Embryonic facial prominence (tissue), 1 donor: ENCODE results near the gene FST.

Experiments
- DNase-seq: peaks from one replicate; pipeline ENCODE4 v3.0.0-alpha.2; 2016; ENCODE audit errors: extremely low spot score

The FST gene

GRCh38 chr5:53480416-53481158 lies at the start of gene FST:
FST (plus strand) TSS chr5:53480629; CDS start chr5:53480792, 163 bp downstream.
- no peak for DNase-seq

- no peak for DNase-seq
Measured at GRCh38 chr5:53431665-53432064, 48.8 kb upstream of the FST start.

GRCh38 chr5:53433026-53433425 lies 47.4 kb upstream of the FST start:
- no peak for DNase-seq

- DNase-seq, result no peak
Measured at GRCh38 chr5:53434541-53434940, 45.9 kb upstream of the FST start.

GRCh38 chr5:53436480-53437191 lies 43.8 kb upstream of the FST start:
- DNase-seq, result no peak

- DNase-seq, result no peak
Measured at GRCh38 chr5:53438079-53438478, 42.4 kb upstream of the FST start.

- no peak for DNase-seq
Measured at GRCh38 chr5:53438486-53439472, 41.6 kb upstream of the FST start.

- no peak for DNase-seq
Measured at GRCh38 chr5:53442961-53443360, 37.5 kb upstream of the FST start.

- no peak for DNase-seq
Measured at GRCh38 chr5:53445569-53445968, 34.9 kb upstream of the FST start.

GRCh38 chr5:53446908-53447307 lies 33.5 kb upstream of the FST start:
- DNase-seq, result no peak

GRCh38 chr5:53448851-53449250 lies 31.6 kb upstream of the FST start:
- DNase-seq, result no peak

- no peak for DNase-seq
Measured at GRCh38 chr5:53453898-53454718, 26.3 kb upstream of the FST start.

- no peak for DNase-seq
Measured at GRCh38 chr5:53454719-53455000, 25.8 kb upstream of the FST start.

- DNase-seq, result no peak
Measured at GRCh38 chr5:53456366-53456765, 24.1 kb upstream of the FST start.

GRCh38 chr5:53463909-53464621 lies 16.4 kb upstream of the FST start:
- DNase-seq, result no peak

GRCh38 chr5:53464722-53465121 lies 15.7 kb upstream of the FST start:
- DNase-seq, result no peak

GRCh38 chr5:53469946-53470687 lies 10.3 kb upstream of the FST start:
- DNase-seq, result no peak

- no peak for DNase-seq
Measured at GRCh38 chr5:53472279-53472678, 8.2 kb upstream of the FST start.

GRCh38 chr5:53472720-53473510 lies 7.5 kb upstream of the FST start:
- no peak for DNase-seq
